Erythroblast (primary cell): ENCODE measurements around the gene NT5C3A.
"Not testable (repeated sequence)": the region's sequence is repeated elsewhere in the genome, so short reads cannot be mapped to it uniquely, and the experiment has no call there.

Experiments
- GATA1 ChIP-seq: IDR thresholded peaks from 2 replicates; pipeline ENCODE4 v1.6.1; 2011; ENCODE audit warnings: low read depth, mild to moderate bottlenecking, control low read depth, low read length, moderate library complexity
- POLR2A ChIP-seq: IDR thresholded peaks from 2 replicates; pipeline ENCODE4 v1.6.1; 2011; ENCODE audit warnings: mild to moderate bottlenecking, low read length

GRCh38 chr7:33005193-33005592 lies 57.4 kb downstream of the NT5C3A start:
- TF ChIP-seq POLR2A, GATA1: not testable (repeated sequence)
